ENCODE results near the gene ADAT1.
"Not testable (repeated sequence)": the region's sequence is repeated elsewhere in the genome, so short reads cannot be mapped to it uniquely, and the experiment has no call there.

Gene ADAT1

GRCh38 chr16:75614066-75614897 is 8.8 kb downstream of the ADAT1 start:
- Histone ChIP-seq H3K9me3 (no peaks in the 10 kb centered on the region), H3K4me3 (no peak overlapping the region), H3K4me1 (no peaks in the 10 kb centered on the region), H3K36me3 (replicated peaks) (peaks cover 71% of the 10 kb centered on the region), H3K27me3 (ENCODE audit: low read depth) (no peaks in the 10 kb centered on the region)
- DNase-seq (ENCODE audit: low spot score in 2 of 2): no peak
- in situ Hi-C loops (cut with MboI; ENCODE audit: low sequenced_read_pairs): no loop called here

GRCh38 chr16:75606507-75606906 is 16.6 kb downstream of the ADAT1 start:
- Histone ChIP-seq H3K36me3 (replicated peaks) (peaks cover 80% of the 10 kb centered on the region), H3K27me3 (ENCODE audit: low read depth) (no peaks in the 10 kb centered on the region), H3K9me3 (no peaks in the 10 kb centered on the region), H3K4me1 (no peaks in the 10 kb centered on the region), H3K4me3 (no peak overlapping the region)
- no peak for DNase-seq (ENCODE audit: low spot score in 2 of 2)
- in situ Hi-C loops (cut with MboI; ENCODE audit: low sequenced_read_pairs): no loop called here

- H3K4me3 ChIP-seq: no peak overlapping the region
- no peak for DNase-seq (ENCODE audit: low spot score in 2 of 2)
- in situ Hi-C loops (cut with MboI; ENCODE audit: low sequenced_read_pairs): no loop called here
- peaks cover 61% of the 10 kb centered on the region for H3K36me3 ChIP-seq (replicated peaks)
- H3K4me1 ChIP-seq: no peaks in the 10 kb centered on the region
- no peaks in the 10 kb centered on the region for H3K27me3 ChIP-seq (ENCODE audit: low read depth)
- no peaks in the 10 kb centered on the region for H3K9me3 ChIP-seq
Observed at GRCh38 chr16:75603241-75603640, 19.8 kb downstream of the ADAT1 start.

GRCh38 chr16:75599452-75600277 is 23.4 kb downstream of the ADAT1 start:
- no peak for DNase-seq (ENCODE audit: low spot score in 2 of 2)
- Histone ChIP-seq H3K27me3 (ENCODE audit: low read depth) (no peaks in the 10 kb centered on the region), H3K4me3 (no peak overlapping the region), H3K4me1 (no peaks in the 10 kb centered on the region), H3K9me3 (no peaks in the 10 kb centered on the region), H3K36me3 (replicated peaks) (peaks cover 44% of the 10 kb centered on the region)
- in situ Hi-C loops (cut with MboI; ENCODE audit: low sequenced_read_pairs): no loop called here

- in situ Hi-C loops (cut with MboI; ENCODE audit: low sequenced_read_pairs): no loop called here
- Histone ChIP-seq H3K36me3 (replicated peaks) (peaks cover 5% of the 10 kb centered on the region; the same call in 1 of the 2 replicates), H3K4me1 (no peaks in the 10 kb centered on the region), H3K9me3 (no peaks in the 10 kb centered on the region), H3K4me3 (no peak overlapping the region), H3K27me3 (ENCODE audit: low read depth) (no peaks in the 10 kb centered on the region)
- no peak for DNase-seq (ENCODE audit: low spot score in 2 of 2)
Observed at GRCh38 chr16:75593825-75594820, 29.0 kb downstream of the ADAT1 start.

GRCh38 chr16:75593308-75593707 is 29.8 kb downstream of the ADAT1 start:
- DNase-seq (ENCODE audit: low spot score in 2 of 2): no peak
- in situ Hi-C loops (cut with MboI; ENCODE audit: low sequenced_read_pairs): no loop called here
- H3K4me1 ChIP-seq: no peaks in the 10 kb centered on the region
- no peaks in the 10 kb centered on the region for H3K27me3 ChIP-seq (ENCODE audit: low read depth)
- peaks cover 5% of the 10 kb centered on the region; the same call in 1 of the 2 replicates for H3K36me3 ChIP-seq (replicated peaks)
- H3K4me3 ChIP-seq: no peak overlapping the region
- H3K9me3 ChIP-seq: no peaks in the 10 kb centered on the region

- in situ Hi-C loops (cut with MboI; ENCODE audit: low sequenced_read_pairs); H3K9me3 ChIP-seq; H3K36me3 ChIP-seq (replicated peaks); DNase-seq (ENCODE audit: low spot score in 2 of 2); H3K27me3 ChIP-seq (ENCODE audit: low read depth); H3K4me1 ChIP-seq; H3K4me3 ChIP-seq: not testable (repeated sequence)
Observed at GRCh38 chr16:75591927-75592326, 31.2 kb downstream of the ADAT1 start.

GRCh38 chr16:75590920-75591843 is 31.9 kb downstream of the ADAT1 start:
- in situ Hi-C loops (cut with MboI; ENCODE audit: low sequenced_read_pairs): no loop called here
- no peaks in the 10 kb centered on the region for H3K36me3 ChIP-seq (replicated peaks)
- no peak overlapping the region for H3K4me3 ChIP-seq
- no peaks in the 10 kb centered on the region for H3K27me3 ChIP-seq (ENCODE audit: low read depth)
- DNase-seq (ENCODE audit: low spot score in 2 of 2): no peak
- no peaks in the 10 kb centered on the region for H3K9me3 ChIP-seq
- no peaks in the 10 kb centered on the region for H3K4me1 ChIP-seq

- no peak for DNase-seq (ENCODE audit: low spot score in 2 of 2)
- in situ Hi-C loops (cut with MboI; ENCODE audit: low sequenced_read_pairs): no loop called here
- no peaks in the 10 kb centered on the region for H3K4me1 ChIP-seq
Observed at GRCh38 chr16:75589306-75589705, 33.8 kb downstream of the ADAT1 start.

GRCh38 chr16:75588716-75589115 is 34.4 kb downstream of the ADAT1 start:
- in situ Hi-C loops (cut with MboI; ENCODE audit: low sequenced_read_pairs): no loop called here
- no peaks in the 10 kb centered on the region for H3K27me3 ChIP-seq (ENCODE audit: low read depth)
- no peaks in the 10 kb centered on the region for H3K9me3 ChIP-seq
- no peak for DNase-seq (ENCODE audit: low spot score in 2 of 2)
- H3K36me3 ChIP-seq (replicated peaks): no peaks in the 10 kb centered on the region; the same call in 1 of the 2 replicates
- H3K4me1 ChIP-seq: no peaks in the 10 kb centered on the region
- no peak overlapping the region for H3K4me3 ChIP-seq

More at GRCh38 chr16:75589306-75589705, 33.8 kb downstream of the ADAT1 start:
- Histone ChIP-seq H3K27me3 (ENCODE audit: low read depth) (no peaks in the 10 kb centered on the region), H3K9me3 (no peaks in the 10 kb centered on the region), H3K4me3 (no peak overlapping the region), H3K36me3 (replicated peaks) (no peaks in the 10 kb centered on the region; the same call in 1 of the 2 replicates)

GRCh38 chr16:75584108-75584507 is 39.0 kb downstream of the ADAT1 start:
- in situ Hi-C loops (cut with MboI; ENCODE audit: low sequenced_read_pairs): no loop called here
- Histone ChIP-seq H3K36me3 (replicated peaks) (peaks cover 4% of the 10 kb centered on the region), H3K9me3 (no peaks in the 10 kb centered on the region), H3K4me1 (no peaks in the 10 kb centered on the region), H3K4me3 (no peak overlapping the region), H3K27me3 (ENCODE audit: low read depth) (no peaks in the 10 kb centered on the region)
- no peak for DNase-seq (ENCODE audit: low spot score in 2 of 2)

- DNase-seq (ENCODE audit: low spot score in 2 of 2): no peak
- H3K36me3 ChIP-seq (replicated peaks): peaks cover 36% of the 10 kb centered on the region
- in situ Hi-C loops (cut with MboI; ENCODE audit: low sequenced_read_pairs): no loop called here
Observed at GRCh38 chr16:75579281-75579834, 43.7 kb downstream of the ADAT1 start.

More at GRCh38 chr16:75579281-75579834, 43.7 kb downstream of the ADAT1 start:
- H3K4me3 ChIP-seq: no peak overlapping the region
- peaks cover 9% of the 10 kb centered on the region for H3K4me1 ChIP-seq
- no peaks in the 10 kb centered on the region for H3K9me3 ChIP-seq
- no peaks in the 10 kb centered on the region for H3K27me3 ChIP-seq (ENCODE audit: low read depth)
